ACC112 (cell line): ENCODE data around the gene ZNF277.
"Not testable (repeated sequence)": the region's sequence is repeated elsewhere in the genome, so short reads cannot be mapped to it uniquely, and the experiment has no call there.

Experiments used
- H2AFZ ChIP-seq: fragments of 200-600 bp; sonication (generic); one replicate; pipeline ENCODE4 v1.6.0; 2017; ENCODE audit warnings: antibody characterized with exemption, low read length; ENCODE audit not compliant: unreplicated experiment
- H3K27ac ChIP-seq: fragments of 200-600 bp; sonication (generic); 2 replicates; pipeline ENCODE4 v1.5.1; 2014; ENCODE audit warnings: low read depth, mild to moderate bottlenecking, antibody characterized with exemption, low read length, moderate library complexity
- H3K27me3 ChIP-seq: fragments of 200-600 bp; sonication (generic); 2 replicates; pipeline ENCODE4 v1.6.1; 2014; ENCODE audit warnings: mild to moderate bottlenecking, antibody characterized with exemption, low read length, moderate library complexity, mixed read lengths; ENCODE audit not compliant: insufficient read depth
- H3K36me3 ChIP-seq: fragments of 200-600 bp; sonication (generic); 2 replicates; pipeline ENCODE4 v1.6.1; 2016; ENCODE audit warnings: mild to moderate bottlenecking, antibody characterized with exemption, low read length, moderate library complexity, mixed read lengths; ENCODE audit not compliant: insufficient read depth
- H3K4me1 ChIP-seq: fragments of 200-600 bp; sonication (generic); one replicate; pipeline ENCODE4 v1.6.1; 2016; ENCODE audit warnings: low read length, mixed read lengths; ENCODE audit not compliant: insufficient read depth, unreplicated experiment, control insufficient read depth
- H3K4me3 ChIP-seq: fragments of 200-600 bp; sonication (generic); 2 replicates; pipeline ENCODE4 v1.5.1; 2014; ENCODE audit warnings: mild to moderate bottlenecking, low read depth, low read length
- H3K79me2 ChIP-seq: fragments of 200-600 bp; sonication (generic); one replicate; pipeline ENCODE4 v1.6.0; 2016; ENCODE audit warnings: low read length; ENCODE audit not compliant: control insufficient read depth, unreplicated experiment, insufficient read depth

Gene ZNF277

DNA sequence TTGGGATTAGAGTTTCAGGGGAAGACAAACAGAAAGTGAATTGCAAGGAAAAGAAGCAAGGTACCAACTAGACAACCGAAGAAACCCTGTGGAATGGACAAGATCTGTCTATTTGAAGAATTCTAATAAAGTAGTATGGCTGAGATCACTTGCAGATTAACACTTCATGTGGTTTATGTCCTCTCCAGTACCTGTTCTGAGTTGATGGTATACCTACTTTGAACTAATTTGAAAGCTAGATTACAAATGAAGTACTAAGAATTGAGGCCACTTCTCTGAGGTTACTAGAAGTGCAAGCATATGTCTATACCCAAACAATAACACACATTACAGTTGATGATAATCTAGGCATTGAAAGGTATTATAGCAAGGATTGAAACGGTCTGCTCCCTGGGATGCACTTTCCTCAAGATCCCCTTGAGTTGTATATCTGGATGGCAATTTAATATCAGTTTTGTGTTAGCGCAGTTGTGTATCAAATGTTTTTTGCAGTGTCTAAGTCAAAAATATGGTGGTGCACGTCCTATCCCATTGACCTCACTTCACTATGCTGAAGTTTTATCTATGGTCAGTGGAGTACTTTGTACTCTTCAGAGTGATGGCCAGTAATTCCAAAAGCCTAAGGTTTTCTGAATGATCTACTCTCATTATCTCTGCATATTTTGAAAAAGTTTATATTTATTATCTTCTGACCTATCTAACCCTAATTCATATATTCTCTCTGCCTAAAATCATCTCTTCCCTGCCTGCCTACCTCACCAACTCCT is 25.9 kb downstream of the ZNF277 start:
- H3K4me3 ChIP-seq, result no peak overlapping the region
- H2AFZ ChIP-seq, result no peak overlapping the region
- H3K27ac ChIP-seq, result no peak overlapping the region
- no peaks in the 10 kb centered on the region for H3K36me3 ChIP-seq
- no peaks in the 10 kb centered on the region for H3K4me1 ChIP-seq
- no peaks in the 10 kb centered on the region for H3K27me3 ChIP-seq
- peaks cover 4% of the 10 kb centered on the region for H3K79me2 ChIP-seq

- H3K36me3 ChIP-seq, result no peaks in the 10 kb centered on the region
- H3K27me3 ChIP-seq, result no peaks in the 10 kb centered on the region
- H3K4me3 ChIP-seq, result no peak overlapping the region
- no peaks in the 10 kb centered on the region for H3K4me1 ChIP-seq
- no peaks in the 10 kb centered on the region for H3K79me2 ChIP-seq
- no peak overlapping the region for H2AFZ ChIP-seq
- no peak overlapping the region for H3K27ac ChIP-seq
Measured at GRCh38 chr7:112233048-112233697, 26.7 kb downstream of the ZNF277 start.

DNA sequence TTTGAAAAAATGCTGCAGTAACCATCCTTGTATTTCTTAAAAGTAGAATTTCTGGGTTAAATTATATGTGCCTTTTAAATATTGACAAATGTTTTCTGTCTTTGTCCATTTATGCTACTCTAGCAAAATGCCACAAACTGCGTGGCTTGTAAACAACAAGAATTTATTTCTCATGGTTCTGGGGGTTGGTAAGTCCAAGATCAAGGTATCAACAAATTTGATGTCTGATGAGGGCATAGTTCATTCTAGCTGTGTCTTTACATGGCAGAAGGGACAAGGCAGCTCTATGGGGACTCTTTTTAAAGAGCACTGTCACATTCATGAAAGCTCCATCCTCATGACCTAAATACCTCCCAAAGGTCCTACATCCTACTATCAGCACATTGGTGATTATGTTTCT is 27.7 kb downstream of the ZNF277 start:
- H3K27ac ChIP-seq, result no peak overlapping the region
- no peaks in the 10 kb centered on the region for H3K27me3 ChIP-seq
- H2AFZ ChIP-seq, result no peak overlapping the region
- no peaks in the 10 kb centered on the region for H3K79me2 ChIP-seq
- H3K4me3 ChIP-seq, result no peak overlapping the region
- H3K36me3 ChIP-seq, result no peaks in the 10 kb centered on the region
- H3K4me1 ChIP-seq, result no peaks in the 10 kb centered on the region

DNA sequence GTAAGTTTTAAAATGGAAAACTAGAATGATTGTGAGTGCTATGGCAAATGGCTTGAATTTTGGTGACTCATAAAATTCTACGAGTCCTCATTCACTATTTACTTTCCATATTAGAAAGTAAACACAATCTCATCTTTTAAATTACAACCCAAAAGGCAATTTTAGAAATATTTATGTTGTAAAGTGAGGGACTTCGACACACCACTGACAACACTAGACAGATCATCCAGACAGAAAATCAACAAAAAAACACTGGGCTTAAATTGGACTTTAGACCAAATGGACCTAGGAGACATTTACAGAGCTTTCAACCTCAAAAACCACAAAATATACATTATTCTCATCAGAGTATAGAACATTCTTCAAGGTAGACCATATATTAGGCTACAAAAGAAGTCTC is 30.1 kb downstream of the ZNF277 start:
- no peak overlapping the region for H3K27ac ChIP-seq
- no peaks in the 10 kb centered on the region for H3K27me3 ChIP-seq
- H3K79me2 ChIP-seq, result no peaks in the 10 kb centered on the region
- H3K4me1 ChIP-seq, result no peaks in the 10 kb centered on the region
- H3K4me3 ChIP-seq, result no peak overlapping the region
- no peak overlapping the region for H2AFZ ChIP-seq
- no peaks in the 10 kb centered on the region for H3K36me3 ChIP-seq

GRCh38 chr7:112238330-112238729 is 31.8 kb downstream of the ZNF277 start:
- H3K36me3 ChIP-seq, result no peaks in the 10 kb centered on the region
- no peaks in the 10 kb centered on the region for H3K79me2 ChIP-seq
- no peak overlapping the region for H3K4me3 ChIP-seq
- no peaks in the 10 kb centered on the region for H3K4me1 ChIP-seq
- no peak overlapping the region for H2AFZ ChIP-seq
- H3K27ac ChIP-seq, result no peak overlapping the region
- no peaks in the 10 kb centered on the region for H3K27me3 ChIP-seq

DNA sequence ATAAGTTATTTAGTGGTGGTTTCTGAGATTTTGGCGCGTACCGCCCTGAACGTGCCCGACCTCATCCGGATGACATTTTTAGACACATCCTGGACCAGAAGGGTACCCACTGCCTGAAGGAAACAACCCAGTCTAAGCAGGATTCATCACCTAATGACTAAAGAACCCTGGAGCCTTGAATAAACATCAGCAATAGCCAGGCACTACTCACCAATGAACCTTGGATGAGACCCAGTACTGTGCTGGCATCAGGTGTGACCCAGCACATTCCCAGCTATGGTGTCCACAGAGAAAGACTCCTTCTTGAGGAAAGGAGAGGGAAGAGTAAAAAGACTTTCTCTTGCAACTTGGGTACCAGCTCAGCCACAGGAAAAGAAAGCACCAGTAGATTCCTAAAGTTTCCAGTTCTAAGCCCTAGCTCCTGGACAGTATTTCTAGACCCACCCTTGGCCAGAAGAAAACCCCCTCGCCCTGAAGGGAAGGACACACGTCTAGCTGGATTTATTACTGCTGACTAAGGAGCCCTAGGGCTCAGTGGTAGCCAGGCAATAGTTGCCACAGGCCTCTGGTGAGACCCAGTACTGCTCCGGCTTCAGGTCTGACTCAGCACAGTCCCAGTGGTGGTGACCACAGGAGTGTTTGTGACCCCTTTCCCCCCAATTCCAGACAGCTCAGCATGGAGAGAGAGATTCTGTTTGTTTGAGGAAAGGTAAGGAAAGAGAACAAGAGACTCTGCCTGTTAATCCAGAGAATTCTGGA is 32.5 kb downstream of the ZNF277 start:
- no peaks in the 10 kb centered on the region for H3K27me3 ChIP-seq
- H2AFZ ChIP-seq, result no peak overlapping the region
- no peak overlapping the region for H3K4me3 ChIP-seq
- no peaks in the 10 kb centered on the region for H3K79me2 ChIP-seq
- H3K4me1 ChIP-seq, result no peaks in the 10 kb centered on the region
- H3K27ac ChIP-seq, result no peak overlapping the region
- no peaks in the 10 kb centered on the region for H3K36me3 ChIP-seq

GRCh38 chr7:112248598-112248997 is 42.1 kb downstream of the ZNF277 start:
- Histone ChIP-seq H3K4me1 (no peaks in the 10 kb centered on the region), H2AFZ (no peak overlapping the region), H3K27ac (no peak overlapping the region), H3K79me2 (peaks cover 3% of the 10 kb centered on the region), H3K36me3 (no peaks in the 10 kb centered on the region), H3K27me3 (no peaks in the 10 kb centered on the region), H3K4me3 (no peak overlapping the region)

DNA sequence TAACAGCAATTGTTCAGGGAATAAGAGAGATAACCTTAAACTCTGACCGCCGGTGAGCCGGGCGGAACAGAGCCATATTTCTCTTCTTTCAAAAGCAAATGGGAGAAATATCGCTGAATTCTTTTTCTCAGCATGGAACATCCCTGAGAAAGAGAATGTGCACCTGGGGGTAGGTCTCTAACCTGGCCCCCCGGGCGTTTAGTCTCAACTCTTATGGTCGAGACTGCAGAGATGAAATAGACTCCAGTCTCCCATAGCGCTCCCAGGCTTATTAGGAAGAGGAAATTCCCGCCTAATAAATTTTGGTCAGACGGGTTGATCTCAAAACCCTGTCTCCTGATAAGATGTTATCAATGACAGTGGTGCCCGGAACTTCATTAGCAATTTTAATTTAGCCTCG is 43.5 kb downstream of the ZNF277 start:
- H3K4me1 ChIP-seq, H2AFZ ChIP-seq, H3K27ac ChIP-seq, H3K79me2 ChIP-seq, H3K4me3 ChIP-seq, H3K27me3 ChIP-seq, H3K36me3 ChIP-seq: not testable (repeated sequence)

DNA sequence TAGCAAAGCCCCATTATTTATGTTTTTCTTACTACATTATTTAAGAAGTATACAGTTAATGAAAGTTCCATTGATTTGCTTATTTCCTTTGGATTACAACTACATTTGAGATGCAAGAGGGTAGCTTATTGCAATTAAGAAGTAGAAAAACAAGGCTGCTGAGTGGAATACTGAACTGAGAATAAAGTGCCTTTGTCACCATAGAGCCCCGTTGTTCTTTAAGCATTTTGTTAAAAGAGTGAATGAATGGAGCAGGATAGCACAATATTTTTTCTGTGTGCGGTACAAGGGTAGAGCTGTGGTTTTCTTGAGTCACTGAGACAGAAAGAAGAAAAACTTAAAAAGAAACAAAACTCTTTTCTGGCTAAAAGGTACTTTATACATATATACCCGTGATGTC is 45.6 kb downstream of the ZNF277 start:
- no peak overlapping the region for H3K4me3 ChIP-seq
- H3K27ac ChIP-seq, result no peak overlapping the region
- no peaks in the 10 kb centered on the region for H3K79me2 ChIP-seq
- no peaks in the 10 kb centered on the region for H3K4me1 ChIP-seq
- H2AFZ ChIP-seq, result no peak overlapping the region
- H3K27me3 ChIP-seq, result no peaks in the 10 kb centered on the region
- H3K36me3 ChIP-seq, result no peaks in the 10 kb centered on the region

DNA sequence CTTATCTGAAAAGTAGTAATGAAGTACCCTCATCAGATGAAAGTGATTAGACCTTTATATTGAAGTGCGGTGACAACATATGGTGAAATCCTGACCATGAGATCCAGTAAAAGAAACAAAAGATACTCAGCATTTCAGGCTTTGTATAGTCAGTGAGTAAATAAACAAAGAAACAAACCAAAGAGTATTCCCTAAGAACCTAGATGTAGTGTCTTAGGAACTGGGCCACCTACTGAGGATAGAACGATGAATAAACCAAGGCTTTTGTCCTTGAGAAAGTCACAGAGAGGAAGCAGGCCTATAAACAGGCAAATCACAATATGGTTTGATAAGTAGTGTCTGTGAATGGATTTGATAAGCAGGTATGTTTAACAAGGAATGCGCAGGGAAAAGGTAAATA is 46.2 kb downstream of the ZNF277 start:
- no peaks in the 10 kb centered on the region for H3K79me2 ChIP-seq
- H2AFZ ChIP-seq, result no peak overlapping the region
- no peaks in the 10 kb centered on the region for H3K36me3 ChIP-seq
- H3K4me3 ChIP-seq, result no peak overlapping the region
- no peak overlapping the region for H3K27ac ChIP-seq
- H3K4me1 ChIP-seq, result no peaks in the 10 kb centered on the region
- H3K27me3 ChIP-seq, result no peaks in the 10 kb centered on the region

- Histone ChIP-seq H2AFZ (no peak overlapping the region), H3K79me2 (no peaks in the 10 kb centered on the region), H3K27me3 (no peaks in the 10 kb centered on the region), H3K4me1 (no peaks in the 10 kb centered on the region), H3K27ac (no peak overlapping the region), H3K36me3 (no peaks in the 10 kb centered on the region), H3K4me3 (no peak overlapping the region)
Measured at GRCh38 chr7:112254156-112254555, 47.7 kb downstream of the ZNF277 start.
